ENCODE data around the gene PDZD4.

- TF ChIP-seq CTCF (IDR thresholded peaks at IDR 0.05; ENCODE audit: low read length) (no peak), EZH2phosphoT487 (IDR thresholded peaks at IDR 0.05; ENCODE audit: low read length) (no peak)
Observed at GRCh38 chrX:153867671-153868070, 37.3 kb upstream of the PDZD4 start.
